NOMO-1 (cell line): ENCODE measurements around the gene AHSG.
A peak's percentile ranks its signal among the peaks of the same experiment; 100 is the strongest.
"Not testable (repeated sequence)": the region's sequence is repeated elsewhere in the genome, so short reads cannot be mapped to it uniquely, and the experiment has no call there.

Experiments
- DNase-seq, 2 experiments: peaks; one replicate each; lab custom pipeline; 2025; ENCODE audit not compliant: unreplicated experiment in 2 of 2; lab: John Stamatoyannopoulos, UW

The AHSG gene

DNA sequence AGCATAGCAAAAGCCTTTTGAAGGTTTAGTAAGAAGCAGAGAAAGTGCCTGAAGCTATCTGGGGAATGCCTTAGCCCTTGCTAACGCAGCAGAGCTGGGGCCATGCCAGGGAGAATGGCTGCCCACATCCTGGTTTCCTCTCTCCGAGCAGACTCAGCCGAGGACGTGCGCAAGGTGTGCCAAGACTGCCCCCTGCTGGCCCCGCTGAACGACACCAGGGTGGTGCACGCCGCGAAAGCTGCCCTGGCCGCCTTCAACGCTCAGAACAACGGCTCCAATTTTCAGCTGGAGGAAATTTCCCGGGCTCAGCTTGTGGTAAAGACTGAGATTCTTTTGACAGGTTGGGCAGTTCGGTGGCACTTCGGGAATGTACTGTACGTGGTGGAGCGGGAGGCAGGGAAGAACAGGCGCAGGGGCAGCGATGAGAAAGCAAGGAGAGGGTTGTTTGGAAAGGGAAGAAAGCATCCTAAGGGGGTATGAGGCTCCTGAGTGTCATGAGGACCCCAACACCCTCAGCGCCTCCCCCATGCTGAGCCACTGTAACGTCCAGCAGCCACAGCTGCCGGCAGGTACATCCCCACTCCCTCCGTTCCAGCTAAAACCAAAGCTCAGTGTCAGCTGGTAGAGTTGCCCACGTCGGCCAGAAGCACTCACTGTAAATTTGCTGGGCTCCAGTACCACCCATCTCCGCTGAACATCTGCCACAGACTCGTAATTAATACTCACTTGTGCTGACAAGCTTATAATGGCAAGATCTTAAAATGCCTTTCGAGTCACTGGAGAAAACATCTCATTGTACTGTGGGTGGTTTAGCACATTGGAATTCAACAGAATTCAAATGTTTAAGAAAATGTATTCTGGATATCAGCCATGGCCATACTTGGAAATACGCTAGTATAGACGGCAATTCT is 4.4 kb downstream of the AHSG start:
- peak; percentile 87 to 94 for DNase-seq

GRCh38 chr3:186618318-186618938 is 5.6 kb downstream of the AHSG start:
- DNase-seq: no peak

GRCh38 chr3:186619787-186620212 is 6.9 kb downstream of the AHSG start:
- no peak for DNase-seq

DNA sequence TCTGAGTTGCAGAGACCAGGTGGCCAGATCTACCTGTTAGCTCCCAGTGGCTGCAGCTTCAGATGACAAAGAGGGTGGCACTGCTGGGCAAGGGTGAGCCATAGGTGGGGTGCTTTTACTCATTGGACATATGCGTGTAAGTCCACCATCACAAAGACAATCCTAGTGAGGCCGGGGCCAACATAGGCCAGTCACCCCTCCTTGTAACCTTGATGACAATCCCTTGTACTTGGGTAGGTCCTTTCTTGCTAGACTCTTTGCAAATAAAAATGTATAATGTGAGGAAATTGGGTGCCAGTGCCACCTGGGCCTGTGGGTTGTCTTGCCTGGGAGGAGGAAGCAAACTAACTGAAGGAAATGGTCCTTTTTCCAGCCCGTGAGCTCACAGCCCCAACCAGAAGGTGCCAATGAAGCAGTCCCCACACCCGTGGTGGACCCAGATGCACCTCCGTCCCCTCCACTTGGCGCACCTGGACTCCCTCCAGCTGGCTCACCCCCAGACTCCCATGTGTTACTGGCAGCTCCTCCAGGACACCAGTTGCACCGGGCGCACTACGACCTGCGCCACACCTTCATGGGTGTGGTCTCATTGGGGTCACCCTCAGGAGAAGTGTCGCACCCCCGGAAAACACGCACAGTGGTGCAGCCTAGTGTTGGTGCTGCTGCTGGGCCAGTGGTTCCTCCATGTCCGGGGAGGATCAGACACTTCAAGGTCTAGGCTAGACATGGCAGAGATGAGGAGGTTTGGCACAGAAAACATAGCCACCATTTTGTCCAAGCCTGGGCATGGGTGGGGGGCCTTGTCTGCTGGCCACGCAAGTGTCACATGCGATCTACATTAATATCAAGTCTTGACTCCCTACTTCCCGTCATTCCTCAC is 7.6 kb downstream of the AHSG start:
- no peak for DNase-seq

DNA sequence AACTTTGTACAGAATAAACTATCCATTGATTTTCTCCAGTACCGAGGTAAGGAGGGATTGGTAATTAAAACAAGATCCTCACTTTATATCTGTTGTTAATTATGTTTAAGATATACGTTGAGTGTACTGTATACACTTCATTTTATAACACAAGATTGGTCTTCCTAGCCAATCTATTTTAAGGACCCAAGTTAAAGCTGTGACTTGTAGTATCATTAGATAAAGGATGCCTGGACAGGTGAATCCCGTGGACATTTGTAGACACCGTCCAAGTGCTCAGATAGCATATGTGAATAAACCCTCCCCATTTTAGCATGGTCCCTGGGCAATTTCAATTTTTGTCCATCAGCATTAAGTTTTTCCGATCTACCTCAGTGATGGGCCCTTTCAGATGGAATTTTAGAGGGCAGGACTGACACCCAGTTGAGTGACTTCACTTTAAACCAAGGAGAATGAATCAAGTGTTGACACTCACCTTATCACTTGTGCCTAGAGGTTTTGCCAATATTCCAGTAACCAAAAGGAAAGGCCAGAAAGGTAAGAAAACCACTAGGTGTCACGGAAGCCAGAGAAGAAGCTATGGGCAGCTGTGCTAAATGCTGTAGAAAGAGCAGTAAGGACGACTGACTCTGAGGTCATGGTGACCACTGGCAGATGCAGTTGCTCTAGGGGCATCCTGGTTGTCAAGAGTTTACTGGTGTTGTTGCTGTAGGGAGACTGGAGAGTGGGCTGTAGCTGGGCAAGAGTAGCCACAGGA is 9.2 kb downstream of the AHSG start:
- no peak for DNase-seq

DNA sequence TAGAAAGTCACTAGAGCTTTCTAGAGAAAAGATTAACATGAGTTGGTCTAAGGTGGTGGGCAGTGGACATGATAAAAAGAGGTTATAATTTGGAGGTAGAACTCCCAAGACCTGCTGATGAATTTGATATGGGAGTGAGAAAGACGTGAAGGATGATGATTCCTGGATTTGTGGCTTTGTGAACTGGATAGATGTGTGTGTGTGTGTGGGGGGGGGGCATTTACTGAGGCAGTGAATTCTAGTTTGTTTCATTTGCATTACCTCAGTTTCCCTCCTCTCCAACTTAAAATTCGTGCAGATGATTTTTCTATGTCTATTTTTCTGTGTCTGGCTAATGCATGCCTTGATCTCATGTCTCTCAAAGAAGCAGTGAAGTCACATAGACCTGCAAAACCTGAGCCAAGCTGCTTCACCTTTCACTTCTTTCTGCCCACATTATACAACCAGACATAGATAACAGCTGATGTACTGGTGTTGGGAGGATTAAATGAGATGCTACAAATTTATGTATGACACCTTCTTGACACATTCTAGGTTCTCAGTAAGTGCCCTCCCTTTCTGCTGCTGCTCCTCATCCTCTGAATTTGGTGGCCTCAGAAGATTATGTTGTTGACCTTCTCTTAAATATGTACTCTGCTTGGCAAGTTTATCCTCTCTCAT is 9.9 kb downstream of the AHSG start:
- DNase-seq: no peak

GRCh38 chr3:186624598-186624997 is 11.7 kb downstream of the AHSG start:
- DNase-seq: no peak

GRCh38 chr3:186625600-186626042 is 12.8 kb downstream of the AHSG start:
- DNase-seq: no peak

GRCh38 chr3:186626254-186626847 is 13.5 kb downstream of the AHSG start:
- DNase-seq: no peak

GRCh38 chr3:186627852-186628414 is 15.1 kb downstream of the AHSG start:
- no peak for DNase-seq

GRCh38 chr3:186628756-186629155 is 15.9 kb downstream of the AHSG start:
- no peak for DNase-seq

GRCh38 chr3:186630950-186631641 is 18.2 kb downstream of the AHSG start:
- DNase-seq: no peak

- no peak for DNase-seq
Observed at GRCh38 chr3:186633481-186633880, 20.6 kb downstream of the AHSG start.

DNA sequence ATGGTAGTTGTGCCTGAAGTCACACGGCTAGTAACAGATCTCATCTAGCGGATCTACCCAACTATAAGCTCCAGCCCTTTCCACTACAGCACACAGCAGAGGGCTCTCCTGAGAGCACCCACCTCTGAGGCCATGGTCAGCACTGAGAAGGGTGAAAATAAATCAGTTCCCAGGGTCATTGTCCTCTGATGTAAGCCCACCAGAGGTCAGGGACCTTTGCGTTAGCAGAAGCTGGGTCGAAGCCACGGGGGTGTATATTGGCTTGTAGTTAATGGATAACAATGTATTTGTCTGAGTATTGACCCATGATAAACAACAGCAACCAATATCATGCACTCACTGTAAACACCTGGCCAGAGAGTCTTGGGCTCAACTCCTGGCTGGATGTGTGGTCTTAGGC is 21.3 kb downstream of the AHSG start:
- DNase-seq: not testable (repeated sequence)

DNA sequence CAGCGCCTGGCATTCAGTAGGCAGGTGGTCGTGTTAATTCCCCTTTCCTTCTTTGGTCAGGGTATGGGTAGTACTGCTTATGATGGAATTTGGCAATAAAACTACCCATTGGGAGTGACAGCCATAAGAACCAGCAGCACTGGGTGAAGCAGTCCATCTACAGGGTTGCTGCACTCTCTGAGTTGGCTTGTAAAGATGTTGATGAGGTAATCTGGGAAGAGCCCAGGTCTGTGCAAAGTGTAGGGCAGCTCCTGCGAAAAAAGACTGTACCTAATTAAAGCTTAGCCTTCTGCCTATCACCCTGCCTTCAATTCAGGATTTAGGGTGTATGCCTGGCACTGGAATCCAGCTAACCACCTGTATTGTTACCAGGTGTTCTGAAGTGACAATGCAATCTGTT is 22.7 kb downstream of the AHSG start:
- DNase-seq: no peak

DNA sequence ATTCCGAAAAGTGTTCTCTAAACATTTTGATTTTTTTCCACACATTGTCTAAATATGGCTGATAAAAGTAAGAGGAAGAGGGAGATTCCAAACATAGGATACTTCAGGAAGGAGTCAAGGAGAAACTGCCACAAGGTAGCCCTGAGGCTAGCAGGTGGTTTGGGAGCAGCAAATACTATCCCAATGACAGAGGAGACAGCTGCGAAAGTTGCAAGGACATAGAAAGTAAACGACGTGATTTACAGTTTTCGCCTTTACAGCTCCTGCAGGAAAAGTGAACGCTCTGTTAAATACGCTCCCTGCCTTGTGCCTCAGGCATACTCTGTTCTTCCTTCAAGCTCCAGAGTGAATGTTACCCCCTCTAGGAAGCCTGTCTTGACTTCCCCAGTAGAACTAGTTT is 23.7 kb downstream of the AHSG start:
- no peak for DNase-seq

GRCh38 chr3:186637686-186638085 is 24.8 kb downstream of the AHSG start:
- DNase-seq: no peak

GRCh38 chr3:186638259-186638658 is 25.4 kb downstream of the AHSG start:
- DNase-seq: no peak
